Vagina (tissue), 2 donors: Measurements from ENCODE around the gene CORIN.

Experiments used
- POLR2A ChIP-seq, 2 donors: fragments of 450-650 bp; IDR thresholded peaks; one replicate each; pipeline ENCODE4 v1.6.1; 2017; ENCODE audit warnings: antibody characterized with exemption in 2 of 2, mild to moderate bottlenecking in 2 of 2, moderate library complexity in 2 of 2
- TF ChIP-seq, protein P1 (sequence below), 3 experiments: fragments of 450-650 bp in 2 of 3; fragments of 200-600 bp in 1 of 3; sonication (generic) in 1 of 3; IDR thresholded peaks; one replicate each; pipeline ENCODE4 v1.5.1; 2017 to 2019; ENCODE audit warnings: antibody characterized with exemption in 3 of 3, mild to moderate bottlenecking in 2 of 3, moderate library complexity in 2 of 3

DNA sequence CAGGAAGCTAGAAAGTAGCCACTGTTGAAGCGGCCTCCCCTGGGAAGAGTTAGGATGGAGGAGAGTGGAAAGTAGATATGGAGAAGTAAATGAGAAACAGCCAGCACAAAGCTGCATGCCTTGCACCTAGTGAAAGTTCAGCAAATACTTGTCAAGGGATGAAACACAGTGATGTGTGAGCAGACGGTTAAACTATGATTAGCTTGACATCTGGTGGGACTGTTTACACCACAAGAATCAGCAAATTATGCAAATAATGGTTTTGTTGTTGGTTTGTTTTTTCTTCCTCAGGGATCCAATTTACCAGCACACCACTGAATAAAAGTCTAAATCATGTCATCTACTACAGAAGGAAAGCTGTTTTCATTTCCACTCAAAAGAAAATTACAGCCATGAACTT lies 87.1 kb downstream of the CORIN start:
- TF ChIP-seq, protein P1, sequence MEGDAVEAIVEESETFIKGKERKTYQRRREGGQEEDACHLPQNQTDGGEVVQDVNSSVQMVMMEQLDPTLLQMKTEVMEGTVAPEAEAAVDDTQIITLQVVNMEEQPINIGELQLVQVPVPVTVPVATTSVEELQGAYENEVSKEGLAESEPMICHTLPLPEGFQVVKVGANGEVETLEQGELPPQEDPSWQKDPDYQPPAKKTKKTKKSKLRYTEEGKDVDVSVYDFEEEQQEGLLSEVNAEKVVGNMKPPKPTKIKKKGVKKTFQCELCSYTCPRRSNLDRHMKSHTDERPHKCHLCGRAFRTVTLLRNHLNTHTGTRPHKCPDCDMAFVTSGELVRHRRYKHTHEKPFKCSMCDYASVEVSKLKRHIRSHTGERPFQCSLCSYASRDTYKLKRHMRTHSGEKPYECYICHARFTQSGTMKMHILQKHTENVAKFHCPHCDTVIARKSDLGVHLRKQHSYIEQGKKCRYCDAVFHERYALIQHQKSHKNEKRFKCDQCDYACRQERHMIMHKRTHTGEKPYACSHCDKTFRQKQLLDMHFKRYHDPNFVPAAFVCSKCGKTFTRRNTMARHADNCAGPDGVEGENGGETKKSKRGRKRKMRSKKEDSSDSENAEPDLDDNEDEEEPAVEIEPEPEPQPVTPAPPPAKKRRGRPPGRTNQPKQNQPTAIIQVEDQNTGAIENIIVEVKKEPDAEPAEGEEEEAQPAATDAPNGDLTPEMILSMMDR (IDR thresholded peaks at IDR 0.05): no peak
- no peak for TF ChIP-seq POLR2A (IDR thresholded peaks at IDR 0.05)
